Stimulated activated CD4-positive, alpha-beta T cell treated with anti-CD3 and anti-CD28 coated beads, Interleukin-15, amount 100 ng/mL, for 48 hours (primary cell): ENCODE measurements around the gene ANO2.

Experiments used
- DNase-seq, 2 donors: peaks; one replicate each; pipeline ENCODE4 v3.0.0-alpha.2; 2020; ENCODE audit warnings: low read depth in 2 of 2

ANO2 gene

GRCh38 chr12:5516371-5517241, 428.5 kb downstream of the ANO2 start:
- DNase-seq, result no peak

- DNase-seq, result no peak
These were observed 429.6 kb downstream of the ANO2 start for GRCh38 chr12:5515458-5515857.

GRCh38 chr12:5514545-5514944, 430.5 kb downstream of the ANO2 start:
- DNase-seq, result no peak

- DNase-seq, result no peak
These were observed 431.0 kb downstream of the ANO2 start for GRCh38 chr12:5514016-5514415.

GRCh38 chr12:5513406-5513805, 431.7 kb downstream of the ANO2 start:
- no peak for DNase-seq
